Measurements from ENCODE around the gene ARID1B. TPM values are rescaled to one million over a fixed set of nuclear protein-coding genes. Genes with fewer than 3 reads are reported as not detected.

Gene ARID1B
- total RNA-seq, 2 experiments from 2014 or later = 36.9 to 38.9 TPM

DNA sequence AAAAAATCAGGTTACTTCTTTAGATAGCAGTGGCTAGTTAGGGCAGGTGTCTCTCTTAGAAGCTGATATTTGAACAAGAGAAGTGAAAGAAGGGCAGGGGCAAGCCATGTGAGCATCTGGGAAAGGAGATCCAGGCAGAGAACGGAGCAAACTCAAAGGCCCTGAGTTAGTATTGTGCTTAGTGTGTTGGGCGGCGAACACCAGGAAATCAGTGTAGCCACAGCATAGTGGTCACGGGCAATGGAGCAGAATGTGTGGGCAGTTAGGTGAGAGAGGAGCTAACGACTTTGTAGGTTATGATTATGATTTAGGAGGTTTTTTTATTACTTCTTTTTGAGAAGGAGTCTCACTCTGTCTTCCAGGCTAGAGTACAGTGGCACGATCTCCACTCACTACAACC is 316.9 kb downstream of the ARID1B start:
- ATAC-seq (peak; percentile 47), DNase-seq (peak; percentile 26)
- Mint-ChIP-seq H3K27me3 (no peaks in the 10 kb centered on the region), H3K4me3 (no peak overlapping the region), H3K4me1 (ENCODE audit: low read depth) (peaks cover 23% of the 10 kb centered on the region), H3K27ac (peak overlapping the region; percentile 47), H3K36me3 (ENCODE audit: low read depth) (peaks cover 3% of the 10 kb centered on the region), H3K9me3 (no peaks in the 10 kb centered on the region)
- TF ChIP-seq, protein P1, sequence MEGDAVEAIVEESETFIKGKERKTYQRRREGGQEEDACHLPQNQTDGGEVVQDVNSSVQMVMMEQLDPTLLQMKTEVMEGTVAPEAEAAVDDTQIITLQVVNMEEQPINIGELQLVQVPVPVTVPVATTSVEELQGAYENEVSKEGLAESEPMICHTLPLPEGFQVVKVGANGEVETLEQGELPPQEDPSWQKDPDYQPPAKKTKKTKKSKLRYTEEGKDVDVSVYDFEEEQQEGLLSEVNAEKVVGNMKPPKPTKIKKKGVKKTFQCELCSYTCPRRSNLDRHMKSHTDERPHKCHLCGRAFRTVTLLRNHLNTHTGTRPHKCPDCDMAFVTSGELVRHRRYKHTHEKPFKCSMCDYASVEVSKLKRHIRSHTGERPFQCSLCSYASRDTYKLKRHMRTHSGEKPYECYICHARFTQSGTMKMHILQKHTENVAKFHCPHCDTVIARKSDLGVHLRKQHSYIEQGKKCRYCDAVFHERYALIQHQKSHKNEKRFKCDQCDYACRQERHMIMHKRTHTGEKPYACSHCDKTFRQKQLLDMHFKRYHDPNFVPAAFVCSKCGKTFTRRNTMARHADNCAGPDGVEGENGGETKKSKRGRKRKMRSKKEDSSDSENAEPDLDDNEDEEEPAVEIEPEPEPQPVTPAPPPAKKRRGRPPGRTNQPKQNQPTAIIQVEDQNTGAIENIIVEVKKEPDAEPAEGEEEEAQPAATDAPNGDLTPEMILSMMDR (IDR thresholded peaks at IDR 0.05) = no peak
- intact Hi-C loops (cut with micrococcal nuclease) = no loop called here
- ChIA-PET CTCF (no interaction called here), POLR2A (interaction anchor here (0.9 kb wide), 1 partner anchor 17 kb away, joined by 3 read pairs; no protein-coding TSS in a partner anchor)

GRCh38 chr6:157095084-157095483 is 317.9 kb downstream of the ARID1B start:
- CTCF ChIA-PET = no interaction called here
- no peak overlapping the region for H3K27ac Mint-ChIP-seq
- no peak for DNase-seq

GRCh38 chr6:157095569-157095968 is 318.4 kb downstream of the ARID1B start:
- ChIA-PET POLR2A (no interaction called here), CTCF (no interaction called here)
- TF ChIP-seq, protein P1 (IDR thresholded peaks at IDR 0.05) = no peak
- DNase-seq (no peak), ATAC-seq (no peak)
- Mint-ChIP-seq H3K9me3 (no peaks in the 10 kb centered on the region), H3K27ac (no peak overlapping the region), H3K4me3 (no peak overlapping the region), H3K27me3 (no peaks in the 10 kb centered on the region), H3K36me3 (ENCODE audit: low read depth) (peaks cover 3% of the 10 kb centered on the region), H3K4me1 (ENCODE audit: low read depth) (peaks cover 37% of the 10 kb centered on the region)
- intact Hi-C loops (cut with micrococcal nuclease) = no loop called here

More at GRCh38 chr6:157095084-157095483, 317.9 kb downstream of the ARID1B start:
- POLR2A ChIA-PET = no interaction called here
- Mint-ChIP-seq H3K4me1 (ENCODE audit: low read depth) (peaks cover 32% of the 10 kb centered on the region), H3K36me3 (ENCODE audit: low read depth) (peaks cover 3% of the 10 kb centered on the region), H3K4me3 (no peak overlapping the region), H3K27me3 (no peaks in the 10 kb centered on the region), H3K9me3 (no peaks in the 10 kb centered on the region)
- TF ChIP-seq, protein P1 (IDR thresholded peaks at IDR 0.05) = no peak
- no peak for ATAC-seq
- intact Hi-C loops (cut with micrococcal nuclease) = no loop called here

- ChIA-PET CTCF (no interaction called here), POLR2A (no interaction called here)
- Mint-ChIP-seq H3K4me3 (no peak overlapping the region), H3K9me3 (no peaks in the 10 kb centered on the region), H3K27ac (no peak overlapping the region), H3K4me1 (ENCODE audit: low read depth) (peaks cover 43% of the 10 kb centered on the region), H3K27me3 (no peaks in the 10 kb centered on the region), H3K36me3 (ENCODE audit: low read depth) (no peaks in the 10 kb centered on the region)
- TF ChIP-seq, protein P1 (IDR thresholded peaks at IDR 0.05) = no peak
- intact Hi-C loops (cut with micrococcal nuclease) = no loop called here
- DNase-seq (no peak), ATAC-seq (no peak)
Observed at GRCh38 chr6:157096105-157096504, 318.9 kb downstream of the ARID1B start.

DNA sequence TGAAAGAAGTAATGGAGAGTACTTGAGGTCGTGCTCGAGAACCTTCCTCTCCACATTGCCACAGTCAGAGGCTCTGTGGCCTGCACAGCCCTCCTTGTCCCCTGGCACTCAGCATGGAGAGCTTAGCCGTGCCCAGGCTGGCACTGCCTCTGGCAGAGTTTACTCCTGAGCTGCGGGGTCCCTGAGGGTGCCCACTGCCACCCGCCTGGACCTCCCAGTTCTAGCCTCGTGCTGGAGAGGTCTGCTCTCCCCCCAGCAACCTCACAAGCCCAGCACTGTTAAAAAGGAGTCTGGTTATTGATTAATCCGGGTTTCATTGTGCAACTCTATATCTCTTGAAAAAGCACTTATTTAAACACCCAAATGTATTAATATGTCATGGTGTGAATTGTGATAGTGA is 319.3 kb downstream of the ARID1B start:
- ChIA-PET POLR2A (no interaction called here), CTCF (no interaction called here)
- ATAC-seq (no peak), DNase-seq (no peak)
- intact Hi-C loops (cut with micrococcal nuclease) = no loop called here
- TF ChIP-seq, protein P1 (IDR thresholded peaks at IDR 0.05) = no peak
- Mint-ChIP-seq H3K4me3 (no peak overlapping the region), H3K27me3 (no peaks in the 10 kb centered on the region), H3K36me3 (ENCODE audit: low read depth) (no peaks in the 10 kb centered on the region), H3K9me3 (no peaks in the 10 kb centered on the region), H3K27ac (no peak overlapping the region), H3K4me1 (ENCODE audit: low read depth) (peaks cover 47% of the 10 kb centered on the region)

All from activated CD8-positive, alpha-beta T cell treated with anti-CD3 and anti-CD28 coated beads for 36 hours (primary cell).